ENCODE data around the gene STAB2.

Gene STAB2

DNA sequence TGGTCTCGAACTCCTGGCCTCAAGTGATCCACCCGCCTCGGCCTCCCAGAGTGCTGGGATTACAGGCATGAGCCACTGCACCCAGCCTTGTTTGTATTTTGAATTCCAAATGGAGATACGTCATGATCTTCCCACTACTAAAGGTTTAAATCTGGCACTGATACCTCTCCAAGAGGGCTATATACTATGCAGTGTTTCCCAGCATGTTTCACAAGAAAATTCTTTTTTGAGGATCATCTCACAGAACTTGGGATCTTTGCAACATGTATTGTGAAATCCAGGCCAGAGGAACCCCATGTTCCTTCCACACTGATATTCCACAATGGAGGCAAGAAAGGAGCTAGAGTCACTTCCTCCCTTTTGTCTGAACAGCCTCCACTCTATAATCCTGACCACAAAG, 141.2 kb downstream of the STAB2 start:
- TF ChIP-seq NFIC (IDR thresholded peaks at IDR 0.05): no peak
- TF ChIP-seq TAF1 (IDR thresholded peaks at IDR 0.05; ENCODE audit: low read depth): no peak
- TF ChIP-seq CREB1 (IDR thresholded peaks at IDR 0.05; ENCODE audit: low read depth): no peak
- no peak for TF ChIP-seq RAD21 (IDR thresholded peaks at IDR 0.05; ENCODE audit: low read depth)
- TF ChIP-seq YY1 (IDR thresholded peaks at IDR 0.05; ENCODE audit: low read depth): no peak
- TF ChIP-seq FOXM1 (IDR thresholded peaks at IDR 0.05; ENCODE audit: borderline replicate concordance, low read depth): no peak
- TF ChIP-seq, protein P1, sequence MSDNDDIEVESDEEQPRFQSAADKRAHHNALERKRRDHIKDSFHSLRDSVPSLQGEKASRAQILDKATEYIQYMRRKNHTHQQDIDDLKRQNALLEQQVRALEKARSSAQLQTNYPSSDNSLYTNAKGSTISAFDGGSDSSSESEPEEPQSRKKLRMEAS (IDR thresholded peaks at IDR 0.05): no peak
- no peak for TF ChIP-seq TEAD4 (IDR thresholded peaks at IDR 0.05)
- TF ChIP-seq EP300 (IDR thresholded peaks at IDR 0.05; ENCODE audit: borderline replicate concordance): no peak
- TF ChIP-seq, protein P2, sequence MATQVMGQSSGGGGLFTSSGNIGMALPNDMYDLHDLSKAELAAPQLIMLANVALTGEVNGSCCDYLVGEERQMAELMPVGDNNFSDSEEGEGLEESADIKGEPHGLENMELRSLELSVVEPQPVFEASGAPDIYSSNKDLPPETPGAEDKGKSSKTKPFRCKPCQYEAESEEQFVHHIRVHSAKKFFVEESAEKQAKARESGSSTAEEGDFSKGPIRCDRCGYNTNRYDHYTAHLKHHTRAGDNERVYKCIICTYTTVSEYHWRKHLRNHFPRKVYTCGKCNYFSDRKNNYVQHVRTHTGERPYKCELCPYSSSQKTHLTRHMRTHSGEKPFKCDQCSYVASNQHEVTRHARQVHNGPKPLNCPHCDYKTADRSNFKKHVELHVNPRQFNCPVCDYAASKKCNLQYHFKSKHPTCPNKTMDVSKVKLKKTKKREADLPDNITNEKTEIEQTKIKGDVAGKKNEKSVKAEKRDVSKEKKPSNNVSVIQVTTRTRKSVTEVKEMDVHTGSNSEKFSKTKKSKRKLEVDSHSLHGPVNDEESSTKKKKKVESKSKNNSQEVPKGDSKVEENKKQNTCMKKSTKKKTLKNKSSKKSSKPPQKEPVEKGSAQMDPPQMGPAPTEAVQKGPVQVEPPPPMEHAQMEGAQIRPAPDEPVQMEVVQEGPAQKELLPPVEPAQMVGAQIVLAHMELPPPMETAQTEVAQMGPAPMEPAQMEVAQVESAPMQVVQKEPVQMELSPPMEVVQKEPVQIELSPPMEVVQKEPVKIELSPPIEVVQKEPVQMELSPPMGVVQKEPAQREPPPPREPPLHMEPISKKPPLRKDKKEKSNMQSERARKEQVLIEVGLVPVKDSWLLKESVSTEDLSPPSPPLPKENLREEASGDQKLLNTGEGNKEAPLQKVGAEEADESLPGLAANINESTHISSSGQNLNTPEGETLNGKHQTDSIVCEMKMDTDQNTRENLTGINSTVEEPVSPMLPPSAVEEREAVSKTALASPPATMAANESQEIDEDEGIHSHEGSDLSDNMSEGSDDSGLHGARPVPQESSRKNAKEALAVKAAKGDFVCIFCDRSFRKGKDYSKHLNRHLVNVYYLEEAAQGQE (IDR thresholded peaks at IDR 0.05; ENCODE audit: low read depth): no peak
- no peak for TF ChIP-seq ZBTB7A (IDR thresholded peaks at IDR 0.05; ENCODE audit: low read depth)
- no peak for TF ChIP-seq CEBPB (IDR thresholded peaks at IDR 0.05)

DNA sequence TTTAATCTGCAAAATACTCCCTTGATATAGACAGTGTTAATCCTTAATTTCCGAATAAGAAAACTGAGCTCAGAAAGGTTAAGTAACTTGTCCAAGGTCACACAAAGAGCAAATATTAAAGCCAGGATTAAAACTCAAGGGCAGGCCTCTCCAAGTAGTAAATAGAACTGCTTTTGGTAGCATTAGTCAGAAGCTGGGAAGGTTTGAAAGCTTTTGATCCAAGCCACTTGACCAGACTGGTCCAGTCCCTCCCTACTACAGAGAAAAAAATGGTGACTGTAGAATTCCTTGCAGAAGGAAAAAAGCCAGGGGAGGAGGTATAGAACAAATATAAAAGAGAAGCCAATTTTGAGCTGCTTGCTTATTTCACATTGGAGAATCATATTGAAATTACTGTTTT, 142.4 kb downstream of the STAB2 start:
- TF ChIP-seq FOXM1 (IDR thresholded peaks at IDR 0.05; ENCODE audit: borderline replicate concordance, low read depth): no peak
- TF ChIP-seq, protein P2 (IDR thresholded peaks at IDR 0.05; ENCODE audit: low read depth): no peak
- TF ChIP-seq, protein P1 (IDR thresholded peaks at IDR 0.05): no peak

DNA sequence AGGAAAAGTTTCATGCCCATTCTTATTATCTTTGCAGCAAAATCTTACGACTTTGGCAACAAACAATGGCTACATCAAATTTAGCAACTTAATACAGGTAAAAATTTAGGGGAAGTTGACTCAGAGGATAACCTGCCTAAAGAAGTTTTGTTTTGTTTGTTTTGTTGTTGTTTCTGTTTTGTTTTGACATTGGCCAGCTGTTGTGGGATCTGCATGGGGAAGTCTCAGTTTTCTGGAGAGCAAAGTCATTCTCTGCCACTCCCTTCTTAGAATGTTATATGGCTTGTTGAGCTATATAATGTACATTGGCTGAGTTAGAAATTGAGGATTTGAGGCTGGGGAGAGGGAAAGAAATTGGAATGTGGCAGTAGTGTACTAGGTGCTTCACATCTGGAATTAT, 144.5 kb downstream of the STAB2 start:
- TF ChIP-seq CEBPB (IDR thresholded peaks at IDR 0.05) (no peak), TAF1 (IDR thresholded peaks at IDR 0.05; ENCODE audit: low read depth) (no peak), TCF12 (IDR thresholded peaks at IDR 0.05; ENCODE audit: low read depth) (no peak), TEAD4 (IDR thresholded peaks at IDR 0.05) (no peak), EP300 (IDR thresholded peaks at IDR 0.05; ENCODE audit: borderline replicate concordance) (no peak)
- TF ChIP-seq, protein P3, sequence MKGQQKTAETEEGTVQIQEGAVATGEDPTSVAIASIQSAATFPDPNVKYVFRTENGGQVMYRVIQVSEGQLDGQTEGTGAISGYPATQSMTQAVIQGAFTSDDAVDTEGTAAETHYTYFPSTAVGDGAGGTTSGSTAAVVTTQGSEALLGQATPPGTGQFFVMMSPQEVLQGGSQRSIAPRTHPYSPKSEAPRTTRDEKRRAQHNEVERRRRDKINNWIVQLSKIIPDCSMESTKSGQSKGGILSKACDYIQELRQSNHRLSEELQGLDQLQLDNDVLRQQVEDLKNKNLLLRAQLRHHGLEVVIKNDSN (IDR thresholded peaks at IDR 0.05): no peak
- TF ChIP-seq, protein P2 (IDR thresholded peaks at IDR 0.05; ENCODE audit: low read depth): no peak

DNA sequence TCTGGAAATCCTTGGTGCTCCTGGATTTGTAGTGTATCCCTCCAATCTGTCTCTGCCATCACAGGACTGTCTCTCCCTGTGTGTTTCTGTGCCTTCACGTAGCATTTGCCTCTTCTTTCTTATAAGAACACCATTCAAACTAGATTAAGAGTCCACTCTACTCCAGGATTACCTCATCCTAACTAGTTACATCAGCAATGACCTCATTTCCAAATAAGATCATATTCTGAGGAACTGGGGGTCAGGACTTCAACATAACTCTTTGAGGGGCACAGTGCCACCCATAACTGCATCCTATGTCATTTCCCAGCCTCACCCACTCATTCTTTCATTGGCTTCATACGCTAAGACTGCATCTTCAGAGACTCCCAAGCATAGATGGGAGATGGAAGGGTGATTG, 147.8 kb downstream of the STAB2 start:
- no peak for TF ChIP-seq ZBTB7A (IDR thresholded peaks at IDR 0.05; ENCODE audit: low read depth)
- TF ChIP-seq EGR1 (IDR thresholded peaks at IDR 0.05): no peak

DNA sequence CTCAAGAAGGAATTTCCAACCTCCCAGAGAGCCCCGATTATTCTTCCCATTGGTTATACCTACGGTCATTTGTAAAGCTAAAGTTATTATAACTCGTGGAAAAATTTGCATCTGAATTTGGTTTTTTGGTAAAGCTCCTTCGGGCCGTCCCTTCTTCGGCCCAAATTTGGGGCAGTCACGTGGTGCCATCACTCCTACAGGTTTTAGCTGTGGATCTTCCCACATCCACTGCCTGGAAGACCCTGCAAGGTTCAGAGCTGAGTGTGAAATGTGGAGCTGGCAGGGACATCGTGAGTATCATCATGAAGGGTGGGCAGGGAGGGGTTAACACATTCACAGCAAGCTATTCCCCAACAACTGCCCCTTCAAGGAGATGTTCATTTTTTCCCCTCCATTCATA, 148.2 kb downstream of the STAB2 start:
- TF ChIP-seq NFIC (IDR thresholded peaks at IDR 0.05): no peak
- TF ChIP-seq, protein P1 (IDR thresholded peaks at IDR 0.05): no peak
- no peak for TF ChIP-seq FOXM1 (IDR thresholded peaks at IDR 0.05; ENCODE audit: borderline replicate concordance, low read depth)
- no peak for TF ChIP-seq TEAD4 (IDR thresholded peaks at IDR 0.05)
- no peak for TF ChIP-seq TAF1 (IDR thresholded peaks at IDR 0.05; ENCODE audit: low read depth)
- TF ChIP-seq CEBPB (IDR thresholded peaks at IDR 0.05): no peak
- no peak for TF ChIP-seq YY1 (IDR thresholded peaks at IDR 0.05; ENCODE audit: low read depth)

DNA sequence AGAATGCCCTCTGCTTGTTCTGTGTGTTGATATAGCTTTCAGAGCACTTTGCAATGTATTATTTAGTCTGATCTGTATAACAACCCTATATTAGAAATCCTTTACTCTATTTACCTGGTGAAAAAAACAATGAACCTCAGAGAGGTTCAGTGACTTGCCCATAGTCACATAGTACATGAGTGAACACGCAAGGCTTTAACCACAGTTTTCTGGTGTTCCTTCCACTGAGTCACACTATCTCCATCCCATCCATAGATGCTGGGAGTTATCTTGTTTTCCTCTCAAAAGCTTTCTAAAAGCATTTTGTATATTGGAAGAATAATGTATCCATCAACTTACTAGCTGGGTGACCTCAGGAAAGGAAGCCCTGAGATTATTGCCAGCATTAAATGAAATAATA, 149.5 kb downstream of the STAB2 start:
- TF ChIP-seq TCF12 (IDR thresholded peaks at IDR 0.05; ENCODE audit: low read depth) (no peak), EP300 (IDR thresholded peaks at IDR 0.05; ENCODE audit: borderline replicate concordance) (no peak), TAF1 (IDR thresholded peaks at IDR 0.05; ENCODE audit: low read depth) (no peak), FOXM1 (IDR thresholded peaks at IDR 0.05; ENCODE audit: borderline replicate concordance, low read depth) (no peak)
- TF ChIP-seq, protein P2 (IDR thresholded peaks at IDR 0.05; ENCODE audit: low read depth): no peak

All from Ishikawa (cell line).